ENCODE measurements around the gene C1orf159.

GRCh38 chr1:1101503-1101902, 14.4 kb downstream of the C1orf159 start:
- TF ChIP-seq, protein P1, sequence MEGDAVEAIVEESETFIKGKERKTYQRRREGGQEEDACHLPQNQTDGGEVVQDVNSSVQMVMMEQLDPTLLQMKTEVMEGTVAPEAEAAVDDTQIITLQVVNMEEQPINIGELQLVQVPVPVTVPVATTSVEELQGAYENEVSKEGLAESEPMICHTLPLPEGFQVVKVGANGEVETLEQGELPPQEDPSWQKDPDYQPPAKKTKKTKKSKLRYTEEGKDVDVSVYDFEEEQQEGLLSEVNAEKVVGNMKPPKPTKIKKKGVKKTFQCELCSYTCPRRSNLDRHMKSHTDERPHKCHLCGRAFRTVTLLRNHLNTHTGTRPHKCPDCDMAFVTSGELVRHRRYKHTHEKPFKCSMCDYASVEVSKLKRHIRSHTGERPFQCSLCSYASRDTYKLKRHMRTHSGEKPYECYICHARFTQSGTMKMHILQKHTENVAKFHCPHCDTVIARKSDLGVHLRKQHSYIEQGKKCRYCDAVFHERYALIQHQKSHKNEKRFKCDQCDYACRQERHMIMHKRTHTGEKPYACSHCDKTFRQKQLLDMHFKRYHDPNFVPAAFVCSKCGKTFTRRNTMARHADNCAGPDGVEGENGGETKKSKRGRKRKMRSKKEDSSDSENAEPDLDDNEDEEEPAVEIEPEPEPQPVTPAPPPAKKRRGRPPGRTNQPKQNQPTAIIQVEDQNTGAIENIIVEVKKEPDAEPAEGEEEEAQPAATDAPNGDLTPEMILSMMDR (IDR thresholded peaks at IDR 0.05): no peak
- no peak for TF ChIP-seq POLR2A (IDR thresholded peaks at IDR 0.05)
